ENCODE measurements around the gene ASCL2.

ASCL2 gene, protein sequence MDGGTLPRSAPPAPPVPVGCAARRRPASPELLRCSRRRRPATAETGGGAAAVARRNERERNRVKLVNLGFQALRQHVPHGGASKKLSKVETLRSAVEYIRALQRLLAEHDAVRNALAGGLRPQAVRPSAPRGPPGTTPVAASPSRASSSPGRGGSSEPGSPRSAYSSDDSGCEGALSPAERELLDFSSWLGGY

GRCh38 chr11:2270322-2271076 is at the start of gene ASCL2:
Gene ASCL2, minus strand, starts transcription at chr11:2270588. Its CDS starts 256 bp downstream, at chr11:2270332.
- peak in 1 of 2 donors; percentile 5 for DNase-seq

- DNase-seq: no peak
These were observed 49.5 kb upstream of the ASCL2 start for GRCh38 chr11:2319791-2320472.

DNA sequence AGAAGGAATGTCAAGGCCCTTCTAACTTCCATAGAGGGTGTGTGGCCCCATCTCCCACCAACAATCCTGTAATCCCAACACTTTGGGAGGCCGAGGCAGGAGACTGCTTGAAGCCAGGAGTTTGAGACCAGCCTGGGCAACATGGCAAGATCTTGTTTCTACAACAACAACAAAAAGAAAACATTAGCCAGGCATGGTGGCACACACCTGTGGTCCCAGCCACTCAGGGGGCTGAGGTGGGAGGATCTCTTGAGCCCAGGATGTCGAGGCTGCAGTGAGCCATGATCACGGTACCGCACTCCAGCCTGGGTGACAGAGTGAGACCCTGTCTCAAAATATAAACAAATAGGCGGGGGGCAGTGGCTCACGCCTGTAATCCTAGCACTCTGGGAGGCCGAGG is 48.3 kb upstream of the ASCL2 start:
- no peak for DNase-seq

DNA sequence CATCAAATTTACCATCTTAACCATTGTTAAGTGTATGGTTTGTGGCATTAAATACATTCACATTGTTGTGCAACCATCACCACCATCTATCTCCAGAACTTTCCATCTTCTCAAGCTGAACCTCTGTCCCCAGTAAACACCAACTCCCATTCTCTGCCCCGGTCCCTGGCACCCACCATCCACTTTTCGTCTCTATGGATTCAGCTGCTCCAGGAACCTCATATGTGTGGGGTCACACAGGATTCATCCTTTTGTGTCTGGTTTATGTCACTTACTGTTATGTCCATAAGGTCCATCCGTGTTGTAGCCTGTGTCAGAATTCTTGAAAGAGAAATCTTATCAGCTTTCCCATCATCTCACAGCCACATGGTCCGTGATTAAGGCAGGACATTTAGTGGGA is 47.7 kb upstream of the ASCL2 start:
- no peak for DNase-seq

DNA sequence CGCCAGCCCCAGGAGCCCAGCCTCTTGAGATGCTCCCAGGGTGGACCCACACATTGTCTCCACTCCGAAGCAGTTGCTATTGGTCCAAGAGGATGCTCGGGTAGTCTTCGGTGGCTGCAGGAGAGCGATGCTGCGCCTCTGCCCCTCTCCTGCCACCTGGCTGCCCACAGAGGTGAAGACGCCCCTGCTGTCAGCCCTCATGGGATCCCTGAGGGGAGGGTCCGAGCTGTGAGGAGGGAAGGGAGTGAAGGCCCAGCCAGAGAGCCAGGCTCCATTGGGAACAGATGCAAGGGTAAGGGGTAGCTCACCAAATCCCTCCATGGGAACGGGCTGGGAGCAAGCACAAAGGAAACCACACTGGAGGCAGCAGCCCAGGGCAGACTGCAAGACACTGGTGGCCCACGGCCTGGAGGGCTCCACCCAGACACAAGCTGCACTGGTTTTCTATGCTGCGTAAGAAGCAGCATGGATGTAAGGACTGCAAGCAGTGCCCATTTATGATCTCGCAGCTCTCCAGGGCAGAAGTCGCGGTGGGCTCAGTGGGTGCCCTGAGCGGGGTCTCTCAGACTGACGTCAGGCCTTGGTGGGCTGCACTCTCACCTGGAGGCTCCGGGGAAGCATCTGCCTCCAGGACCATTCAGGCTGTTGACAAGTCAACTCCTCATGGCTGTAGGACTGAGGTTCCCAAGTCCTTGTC is 47.1 kb upstream of the ASCL2 start:
- DNase-seq: no peak

GRCh38 chr11:2316963-2317244 is 46.5 kb upstream of the ASCL2 start:
- DNase-seq: no peak

GRCh38 chr11:2316169-2316962 is 46.0 kb upstream of the ASCL2 start:
- no peak for DNase-seq

GRCh38 chr11:2315395-2316168 is 45.2 kb upstream of the ASCL2 start:
- DNase-seq: no peak

DNA sequence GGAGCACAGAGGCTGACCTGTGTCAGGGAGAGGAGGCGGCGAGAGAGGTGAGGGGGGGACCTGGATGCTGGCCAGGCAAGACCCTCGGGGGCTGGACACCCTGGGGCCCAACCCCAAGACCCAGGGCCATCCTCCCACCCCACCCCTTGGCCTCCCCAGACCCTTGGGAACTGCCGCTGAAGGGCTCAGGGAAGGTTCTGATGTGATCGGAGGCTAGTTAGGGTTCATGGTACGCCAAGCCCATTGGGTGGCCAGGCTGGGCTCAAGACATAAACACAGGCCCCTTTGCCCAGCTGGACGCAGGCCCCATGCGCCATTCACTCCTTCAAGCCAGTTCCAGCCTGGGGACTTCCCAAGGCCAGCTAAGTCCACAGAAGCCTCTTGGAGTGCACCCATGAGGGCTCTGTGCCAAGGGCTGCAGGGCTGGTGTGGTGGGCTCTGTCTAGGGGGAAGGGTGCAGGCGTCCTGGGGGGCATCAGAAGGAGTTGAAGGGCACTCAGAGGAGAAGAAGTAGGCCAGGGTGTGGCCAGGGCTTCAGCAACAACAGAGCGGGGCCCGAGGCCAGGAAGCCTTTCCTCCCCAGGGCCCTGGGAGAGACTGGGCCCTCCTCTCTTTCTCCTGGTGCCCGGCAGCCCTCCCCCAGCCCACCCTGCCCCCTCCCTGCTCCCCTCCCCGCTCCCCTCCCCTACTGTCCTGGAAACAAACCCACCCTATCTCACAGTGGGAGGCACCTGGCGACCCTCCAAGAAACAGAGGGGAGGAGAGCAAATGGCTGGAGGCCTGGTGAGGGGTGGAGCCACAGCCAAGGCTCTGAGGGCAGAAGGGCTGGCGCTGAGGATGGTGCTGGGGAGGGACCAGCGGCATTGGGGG is 44.4 kb upstream of the ASCL2 start:
- DNase-seq: no peak

- DNase-seq: no peak
These were observed 43.7 kb upstream of the ASCL2 start for GRCh38 chr11:2314136-2314524.

GRCh38 chr11:2313051-2313951 is 42.9 kb upstream of the ASCL2 start:
- DNase-seq: no peak

DNA sequence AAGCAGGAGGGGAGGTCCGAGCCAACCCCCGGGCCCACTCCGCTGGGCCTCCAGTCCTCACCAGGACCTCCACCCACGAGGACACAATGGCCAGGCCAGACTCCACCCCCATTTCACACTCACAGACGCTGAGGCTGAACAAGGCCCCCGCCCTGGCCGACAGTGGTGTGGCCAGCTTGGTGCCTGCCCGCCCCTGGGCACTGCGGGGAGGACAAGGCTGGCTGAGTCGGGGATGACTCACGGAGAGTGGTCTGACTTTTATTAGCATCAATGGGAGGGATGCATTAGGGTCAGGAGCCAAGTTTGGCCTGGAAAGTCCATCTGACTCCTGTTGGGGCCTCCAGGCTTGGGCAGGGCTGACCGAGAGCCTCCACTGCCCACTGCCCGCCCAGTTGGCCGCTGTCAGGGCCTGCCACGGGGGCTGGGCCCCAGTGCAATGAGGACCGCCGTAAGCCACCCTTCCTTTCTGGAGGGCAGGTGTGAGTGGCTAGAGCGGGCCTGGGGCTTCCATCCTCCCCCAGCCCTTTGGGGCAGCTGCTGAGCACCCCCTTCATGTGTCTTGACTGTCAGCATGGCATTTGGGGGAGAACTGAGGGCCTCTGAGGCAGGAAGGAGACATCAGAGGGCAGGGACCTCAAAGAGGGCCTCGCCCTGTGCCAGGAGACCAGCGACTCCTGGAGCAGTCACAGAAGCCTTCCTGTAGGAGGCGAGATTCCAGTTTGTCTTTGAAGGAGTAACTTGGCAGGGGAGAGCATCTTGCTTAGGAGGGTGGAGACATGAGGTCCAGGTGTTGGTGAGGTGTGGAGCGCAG is 42.0 kb upstream of the ASCL2 start:
- no peak for DNase-seq

DNA sequence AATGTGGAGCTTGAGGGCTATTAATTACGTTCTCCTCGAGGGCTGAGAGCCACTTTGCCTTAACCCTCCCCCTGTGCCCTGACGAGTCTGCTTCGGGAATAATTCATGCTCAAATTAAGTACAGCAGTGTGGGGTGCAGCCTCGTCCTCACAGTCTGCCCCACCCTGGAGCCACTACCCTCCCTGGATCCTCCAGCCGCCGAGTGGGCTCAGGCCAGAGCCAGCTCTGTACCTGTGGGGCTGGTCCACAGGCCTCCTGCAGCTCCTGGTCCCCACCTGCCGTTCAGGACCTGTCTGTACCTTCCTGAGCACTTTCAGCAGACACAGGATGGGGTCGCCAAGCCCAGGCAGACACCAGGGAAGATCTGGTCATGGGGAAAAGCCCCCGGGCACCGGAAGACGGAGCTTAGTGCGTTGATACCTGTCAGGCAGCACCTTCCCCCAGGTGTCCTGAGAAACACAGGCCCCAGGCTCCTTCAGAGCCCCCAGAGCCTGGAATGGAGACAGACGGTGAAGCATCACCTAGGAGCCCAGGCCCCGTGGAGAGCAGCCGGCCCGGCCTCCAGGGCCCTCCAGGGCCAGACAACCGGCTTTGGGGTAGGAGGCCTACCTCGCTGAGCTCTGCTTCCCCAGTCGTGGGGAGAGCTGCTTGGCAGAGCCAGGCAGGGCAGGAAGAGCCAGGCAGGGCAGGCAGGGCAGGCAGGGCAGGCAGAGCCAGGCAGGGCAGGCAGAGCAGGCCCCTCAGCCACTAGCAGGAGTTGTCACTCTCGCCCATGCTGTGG is 41.2 kb upstream of the ASCL2 start:
- no peak for DNase-seq

DNA sequence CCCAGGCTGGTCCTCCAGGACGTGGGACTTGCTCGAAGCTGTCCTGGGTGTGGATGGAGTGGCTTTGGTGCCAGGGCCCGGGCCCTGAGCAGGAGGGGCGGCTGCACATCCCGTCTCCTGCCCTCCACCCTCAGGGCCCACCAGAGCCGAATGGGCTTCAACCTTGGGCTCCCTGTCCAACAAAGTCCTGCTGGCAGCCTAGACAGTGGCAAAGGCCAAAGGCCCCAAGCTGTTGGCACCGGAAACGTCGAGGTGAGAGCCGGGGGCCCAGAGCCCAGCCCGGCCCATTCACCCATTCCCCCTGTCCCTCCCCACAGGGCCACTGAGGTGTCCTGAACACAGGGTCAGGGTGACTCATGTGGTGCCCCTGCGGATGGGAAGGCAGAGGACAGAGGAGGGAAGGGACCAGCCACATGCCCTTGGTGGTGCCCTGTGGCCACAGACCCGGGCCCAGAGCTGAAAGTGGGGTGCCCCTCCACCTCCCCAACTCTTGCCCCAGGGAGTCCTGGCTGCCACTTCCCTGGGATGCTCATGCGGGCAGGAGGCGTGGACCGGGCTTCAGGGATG is 40.5 kb upstream of the ASCL2 start:
- DNase-seq: no peak

DNA sequence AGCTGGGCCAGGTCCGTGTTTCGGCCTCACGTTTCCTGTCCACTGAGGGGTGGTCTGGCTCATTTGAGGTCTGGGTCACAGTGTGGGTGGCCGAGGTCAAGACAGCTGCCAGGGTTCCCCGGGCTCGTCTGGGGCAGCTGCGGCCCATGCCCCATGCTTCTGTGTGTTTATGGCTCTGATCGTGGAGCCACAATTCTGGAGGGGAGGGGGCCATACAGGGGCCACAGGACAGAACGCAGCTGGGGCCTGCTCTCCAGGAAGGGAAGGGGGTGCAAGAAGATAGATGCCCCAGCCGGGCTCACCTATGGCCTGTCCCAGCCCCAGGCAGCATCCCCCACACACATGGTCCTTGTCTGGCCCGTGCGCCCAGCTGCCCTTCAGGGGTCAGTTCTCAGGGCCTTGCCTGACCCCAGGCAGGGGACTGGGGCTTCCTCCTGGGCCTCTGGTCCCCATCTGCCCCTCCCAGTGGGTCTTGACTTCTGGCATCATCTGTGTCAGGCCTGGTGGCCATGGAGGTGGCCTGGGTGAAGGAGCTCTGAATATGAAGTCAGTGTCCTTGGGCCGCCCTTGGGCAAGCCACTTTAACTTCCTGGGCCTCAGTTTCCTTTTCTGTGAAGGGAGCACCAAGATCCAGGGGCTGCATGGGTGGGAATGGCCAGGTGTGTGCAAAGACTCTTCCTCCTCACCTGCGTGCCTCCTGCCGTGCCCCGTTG is 39.8 kb upstream of the ASCL2 start:
- no peak for DNase-seq

DNA sequence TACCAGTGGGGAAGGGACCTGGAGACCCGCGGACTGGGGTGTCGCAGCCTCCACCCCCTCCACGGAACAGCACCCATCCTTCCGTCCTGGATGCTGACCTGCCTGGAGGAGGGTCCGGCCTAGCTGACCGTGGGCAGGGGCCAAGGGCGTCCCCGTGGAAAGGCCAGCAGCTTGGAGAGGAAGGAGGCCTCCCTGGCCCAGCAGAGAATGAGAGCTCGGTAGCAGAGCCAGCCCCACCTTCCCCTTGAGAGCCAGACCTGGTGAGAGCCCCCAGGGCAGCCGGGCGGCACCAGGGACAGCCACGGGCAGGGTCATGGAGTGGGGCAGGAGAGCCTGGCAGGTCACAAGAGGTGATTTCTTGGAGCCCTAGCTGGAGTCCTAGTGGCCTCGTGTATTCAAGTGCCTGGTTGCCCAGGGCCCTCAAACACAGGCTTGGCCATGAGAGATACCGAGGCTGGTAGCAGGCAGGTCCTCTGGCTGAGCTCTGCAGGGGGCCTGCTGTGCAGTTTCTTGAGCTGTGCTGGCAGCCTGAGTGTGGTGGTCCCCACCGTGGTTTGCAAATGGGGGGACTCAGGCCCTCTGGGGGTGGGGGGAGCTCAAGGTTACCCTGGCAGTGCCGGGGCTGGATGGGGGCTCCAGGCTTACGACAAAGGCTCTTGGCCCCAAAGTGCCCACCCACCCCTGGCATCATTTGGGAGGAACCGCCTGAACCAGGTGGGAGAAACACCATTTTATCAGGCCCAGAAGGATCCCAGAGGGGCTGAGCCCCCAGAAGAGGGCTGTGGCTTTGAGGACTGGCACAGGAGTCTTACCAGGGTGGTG is 39.1 kb upstream of the ASCL2 start:
- DNase-seq: no peak

Measured in inflammatory macrophage treated with lipopolysaccharide for 1 hour (primary cell).